ENCODE measurements around the gene ZNF438.
"Not testable (repeated sequence)": the region's sequence is repeated elsewhere in the genome, so short reads cannot be mapped to it uniquely, and the experiment has no call there.

Gene ZNF438, protein sequence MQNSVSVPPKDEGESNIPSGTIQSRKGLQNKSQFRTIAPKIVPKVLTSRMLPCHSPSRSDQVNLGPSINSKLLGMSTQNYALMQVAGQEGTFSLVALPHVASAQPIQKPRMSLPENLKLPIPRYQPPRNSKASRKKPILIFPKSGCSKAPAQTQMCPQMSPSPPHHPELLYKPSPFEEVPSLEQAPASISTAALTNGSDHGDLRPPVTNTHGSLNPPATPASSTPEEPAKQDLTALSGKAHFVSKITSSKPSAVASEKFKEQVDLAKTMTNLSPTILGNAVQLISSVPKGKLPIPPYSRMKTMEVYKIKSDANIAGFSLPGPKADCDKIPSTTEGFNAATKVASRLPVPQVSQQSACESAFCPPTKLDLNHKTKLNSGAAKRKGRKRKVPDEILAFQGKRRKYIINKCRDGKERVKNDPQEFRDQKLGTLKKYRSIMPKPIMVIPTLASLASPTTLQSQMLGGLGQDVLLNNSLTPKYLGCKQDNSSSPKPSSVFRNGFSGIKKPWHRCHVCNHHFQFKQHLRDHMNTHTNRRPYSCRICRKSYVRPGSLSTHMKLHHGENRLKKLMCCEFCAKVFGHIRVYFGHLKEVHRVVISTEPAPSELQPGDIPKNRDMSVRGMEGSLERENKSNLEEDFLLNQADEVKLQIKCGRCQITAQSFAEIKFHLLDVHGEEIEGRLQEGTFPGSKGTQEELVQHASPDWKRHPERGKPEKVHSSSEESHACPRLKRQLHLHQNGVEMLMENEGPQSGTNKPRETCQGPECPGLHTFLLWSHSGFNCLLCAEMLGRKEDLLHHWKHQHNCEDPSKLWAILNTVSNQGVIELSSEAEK

DNA sequence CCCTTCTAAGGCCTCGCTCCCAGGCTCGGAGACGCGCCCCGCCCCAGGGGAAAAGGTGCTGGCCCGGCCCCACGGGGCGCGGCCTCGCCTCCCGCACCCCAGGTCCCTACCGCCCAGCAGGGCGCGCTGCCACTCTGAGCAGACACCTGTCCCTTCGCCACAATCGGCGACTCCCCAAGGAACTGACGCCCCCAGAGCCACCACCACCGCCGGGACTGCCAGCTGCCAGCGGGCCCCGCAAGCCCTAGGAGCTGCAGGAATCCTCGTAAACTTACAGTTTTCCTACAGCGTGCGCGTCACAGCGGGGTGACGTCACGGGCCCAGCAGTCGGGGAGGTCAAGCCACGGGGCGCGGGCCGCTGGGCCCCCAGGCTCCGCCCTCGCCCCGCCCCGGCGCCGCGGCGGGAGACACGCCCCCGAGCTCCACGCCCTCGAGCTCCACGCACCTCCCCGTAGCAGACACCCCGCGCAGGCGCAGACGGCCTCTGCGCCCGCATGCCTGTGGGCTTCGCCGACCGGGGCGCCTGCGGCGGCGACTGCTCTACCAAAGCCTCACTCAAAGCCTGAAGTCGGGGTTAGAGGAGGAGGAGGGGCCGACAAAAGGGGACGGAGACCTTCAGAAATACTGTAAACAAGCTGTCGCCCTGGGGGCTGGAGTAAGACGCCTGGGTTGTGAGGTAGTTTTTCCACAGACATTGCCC is at the start of gene ZNF438:
TSS of gene ZNF438 (minus strand) at position 308 of the 700 bp plus-strand sequence. CDS start 154,831 bp downstream, outside the sequence.
- DNase-seq = peak; percentile 22

DNA sequence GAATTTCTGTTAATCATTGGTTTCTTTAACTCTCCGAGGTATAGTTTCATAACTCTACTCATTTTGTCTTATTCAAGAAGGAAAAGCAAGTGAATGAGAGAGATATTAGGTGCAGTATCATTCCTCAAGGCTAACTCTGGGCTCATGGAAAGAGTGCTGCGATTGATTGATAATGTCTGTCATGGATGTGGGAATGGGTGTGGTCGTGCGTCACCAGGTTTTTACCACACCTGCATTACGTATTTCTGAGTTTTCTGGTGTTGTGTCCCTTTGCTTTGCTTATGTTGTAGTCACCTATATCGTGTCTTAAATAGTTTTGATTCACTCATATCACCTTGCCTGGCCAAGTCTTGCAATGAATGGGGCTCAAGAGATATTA is 44.9 kb upstream of the ZNF438 start:
- no peak for DNase-seq

GRCh38 chr10:31075881-31076609 is 44.4 kb upstream of the ZNF438 start:
- DNase-seq = no peak

DNA sequence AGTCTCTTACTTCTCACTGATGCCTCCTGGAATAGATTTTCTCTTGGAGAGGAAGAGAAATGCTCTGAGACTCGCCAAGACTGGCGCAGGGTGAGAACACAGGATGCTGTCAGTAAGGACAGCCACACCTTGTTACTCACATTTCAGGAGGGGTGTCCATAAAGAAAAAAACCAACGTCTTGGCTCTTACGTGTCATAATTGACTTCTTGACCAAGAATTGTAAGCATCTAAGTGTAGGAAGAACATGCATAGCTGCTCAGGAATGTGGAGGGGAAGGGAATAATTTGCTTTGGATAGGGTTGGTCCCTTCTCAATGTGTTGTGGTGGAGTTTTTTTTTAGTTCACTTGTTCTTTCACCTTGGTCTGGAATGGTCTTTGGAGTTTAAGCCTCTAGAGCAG is 43.8 kb upstream of the ZNF438 start:
- no peak for DNase-seq

DNA sequence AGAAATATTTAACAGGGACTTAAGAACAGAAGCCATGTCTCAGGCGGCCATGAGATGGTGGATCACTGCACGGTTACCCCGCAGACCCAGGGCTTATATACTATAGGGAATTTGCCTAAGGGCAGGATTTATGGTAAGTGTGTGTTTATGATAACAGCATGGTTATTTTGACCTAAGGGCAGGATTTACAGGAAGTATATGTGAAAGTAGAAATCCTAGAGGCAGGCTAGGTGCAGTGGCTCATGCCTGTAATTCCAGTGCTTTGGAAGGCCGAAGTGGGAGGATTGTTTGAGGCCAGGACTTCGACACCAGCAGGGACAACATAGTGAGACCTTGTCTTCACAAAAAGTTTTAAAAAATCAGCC is 43.0 kb upstream of the ZNF438 start:
- DNase-seq = no peak

DNA sequence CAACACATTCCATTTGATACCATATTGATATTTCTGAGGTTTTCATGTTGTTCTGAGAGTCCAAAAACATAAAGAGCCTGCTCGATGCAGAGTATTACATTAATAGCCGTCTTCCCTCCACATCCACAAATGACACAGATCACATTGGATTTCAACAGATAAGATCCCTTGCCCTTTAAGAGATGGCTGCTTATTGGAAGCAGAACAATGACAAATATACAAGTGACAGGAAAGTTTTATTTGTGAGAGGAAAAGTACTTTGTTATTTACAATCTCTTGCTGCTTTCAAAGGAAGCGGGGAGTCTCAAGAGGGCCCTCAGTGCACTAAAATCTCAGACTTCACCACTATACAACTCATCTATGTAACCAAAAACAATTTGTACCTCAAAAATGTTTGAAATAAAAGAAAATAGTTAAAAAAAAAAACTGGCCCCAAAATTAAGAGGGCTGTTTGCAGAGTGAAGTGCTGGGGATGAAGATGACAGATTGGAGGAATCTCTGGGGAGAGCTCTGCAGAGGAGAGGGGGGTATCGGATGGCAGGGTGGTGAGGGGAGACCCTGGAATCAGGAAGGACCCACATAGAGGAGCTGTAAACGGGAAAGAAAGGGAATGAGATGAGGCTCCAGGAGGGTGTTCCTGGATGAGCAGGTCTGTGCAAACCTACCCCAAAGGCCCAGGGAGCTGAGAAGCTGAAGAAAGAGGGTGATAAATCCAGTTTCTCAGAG is 42.5 kb upstream of the ZNF438 start:
- DNase-seq = no peak

DNA sequence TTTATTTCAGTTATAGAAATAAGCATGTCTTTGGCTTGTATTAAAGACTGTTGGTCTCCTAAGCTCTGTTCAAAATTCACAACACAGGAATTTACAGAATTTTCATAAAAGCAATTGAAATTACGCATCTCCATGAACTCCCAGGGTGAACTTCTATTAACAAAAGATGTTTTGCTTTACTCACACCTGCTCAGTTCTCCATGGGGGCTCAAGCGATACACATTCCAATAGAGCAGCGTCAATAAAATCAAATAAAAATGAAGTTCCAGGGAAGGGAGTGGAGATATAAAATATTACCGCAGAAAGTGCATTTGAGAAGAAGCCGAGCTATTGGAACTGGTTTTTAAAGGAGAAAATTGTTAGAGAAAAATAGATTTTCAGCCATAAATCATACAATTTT is 41.5 kb upstream of the ZNF438 start:
- no peak for DNase-seq

DNA sequence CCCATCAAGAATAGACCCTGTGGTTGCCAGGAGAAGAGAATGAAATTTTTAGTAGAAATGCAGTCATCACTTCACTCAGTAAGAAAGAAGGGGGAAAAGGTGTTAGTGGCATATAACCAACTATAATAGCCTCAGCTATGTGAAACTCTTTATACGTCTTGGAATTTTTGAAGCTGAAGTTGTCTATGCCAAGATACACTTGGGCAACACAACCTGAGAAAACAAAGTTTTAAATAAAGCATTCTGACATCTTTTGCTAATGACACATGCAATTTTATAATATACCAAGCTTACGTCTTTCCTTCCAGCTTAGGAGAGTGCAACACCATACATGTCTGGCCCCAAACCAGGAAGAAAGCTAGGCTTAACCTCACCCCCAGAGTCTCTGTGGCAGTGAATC is 40.8 kb upstream of the ZNF438 start:
- no peak for DNase-seq

GRCh38 chr10:31071232-31072005 is 39.8 kb upstream of the ZNF438 start:
- DNase-seq = no peak

- DNase-seq = no peak
Observed at GRCh38 chr10:31070691-31071090, 39.0 kb upstream of the ZNF438 start.

DNA sequence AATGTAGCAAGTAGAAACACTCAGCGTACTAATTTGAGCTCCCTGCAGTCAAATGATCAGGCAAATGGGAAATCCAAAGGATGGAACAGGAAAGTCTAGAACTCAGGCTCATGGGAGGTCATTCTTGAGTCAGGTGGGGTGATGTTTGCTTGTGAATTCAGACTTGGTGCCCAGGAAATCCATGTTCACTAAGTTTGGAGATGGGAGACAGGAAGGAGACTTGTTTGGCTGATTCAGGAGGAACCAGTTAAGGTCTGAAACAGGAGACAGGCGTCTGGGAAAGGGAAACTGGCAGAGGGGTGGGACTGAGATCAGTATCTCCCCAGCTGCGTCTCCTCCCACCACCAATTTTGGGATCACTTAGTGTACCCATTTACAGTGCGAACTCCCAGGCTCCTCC is 38.4 kb upstream of the ZNF438 start:
- no peak for DNase-seq

DNA sequence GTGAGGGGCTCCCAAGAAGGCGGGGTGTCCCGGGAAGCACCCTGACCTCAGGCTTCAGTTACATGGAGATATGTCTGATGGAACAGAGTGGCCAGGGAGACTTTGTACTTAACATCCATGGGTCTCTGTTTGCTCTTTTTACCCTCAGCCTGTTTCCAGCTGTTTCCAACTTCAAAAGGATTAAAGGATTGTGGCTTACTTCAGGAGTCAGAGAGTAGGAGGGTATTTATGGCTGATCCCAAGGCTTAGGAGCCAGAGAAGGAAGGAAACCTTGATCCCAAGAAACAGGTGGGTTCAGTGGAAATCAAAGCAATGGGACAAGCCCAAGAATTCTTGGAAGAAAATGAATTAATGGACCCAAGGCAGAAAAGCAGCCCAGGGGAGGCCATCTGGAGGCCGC is 37.7 kb upstream of the ZNF438 start:
- DNase-seq = no peak

DNA sequence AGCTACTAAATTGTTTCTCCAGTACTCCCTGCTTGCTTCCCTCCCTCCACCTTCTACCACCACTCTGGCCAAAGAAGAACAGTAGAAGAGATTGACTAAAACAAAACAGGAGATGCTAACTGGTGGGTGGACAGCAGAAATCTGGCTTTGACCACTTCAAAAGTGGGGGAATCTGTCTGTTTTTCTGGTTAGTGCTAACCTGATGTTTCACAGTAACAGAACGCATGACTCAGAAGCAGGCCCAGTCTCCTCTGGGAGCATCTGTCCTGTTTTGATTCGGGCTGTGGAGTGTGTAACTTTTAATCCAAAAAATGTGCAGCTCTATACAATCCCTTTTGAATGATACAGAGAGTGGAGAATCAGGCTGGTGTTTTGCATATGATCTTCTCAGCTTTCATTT is 32.7 kb upstream of the ZNF438 start:
- DNase-seq = no peak

- DNase-seq = no peak
Observed at GRCh38 chr10:31063841-31064240, 32.2 kb upstream of the ZNF438 start.

GRCh38 chr10:31062856-31063255 is 31.2 kb upstream of the ZNF438 start:
- no peak for DNase-seq

- no peak for DNase-seq
Observed at GRCh38 chr10:31061941-31062340, 30.3 kb upstream of the ZNF438 start.

DNA sequence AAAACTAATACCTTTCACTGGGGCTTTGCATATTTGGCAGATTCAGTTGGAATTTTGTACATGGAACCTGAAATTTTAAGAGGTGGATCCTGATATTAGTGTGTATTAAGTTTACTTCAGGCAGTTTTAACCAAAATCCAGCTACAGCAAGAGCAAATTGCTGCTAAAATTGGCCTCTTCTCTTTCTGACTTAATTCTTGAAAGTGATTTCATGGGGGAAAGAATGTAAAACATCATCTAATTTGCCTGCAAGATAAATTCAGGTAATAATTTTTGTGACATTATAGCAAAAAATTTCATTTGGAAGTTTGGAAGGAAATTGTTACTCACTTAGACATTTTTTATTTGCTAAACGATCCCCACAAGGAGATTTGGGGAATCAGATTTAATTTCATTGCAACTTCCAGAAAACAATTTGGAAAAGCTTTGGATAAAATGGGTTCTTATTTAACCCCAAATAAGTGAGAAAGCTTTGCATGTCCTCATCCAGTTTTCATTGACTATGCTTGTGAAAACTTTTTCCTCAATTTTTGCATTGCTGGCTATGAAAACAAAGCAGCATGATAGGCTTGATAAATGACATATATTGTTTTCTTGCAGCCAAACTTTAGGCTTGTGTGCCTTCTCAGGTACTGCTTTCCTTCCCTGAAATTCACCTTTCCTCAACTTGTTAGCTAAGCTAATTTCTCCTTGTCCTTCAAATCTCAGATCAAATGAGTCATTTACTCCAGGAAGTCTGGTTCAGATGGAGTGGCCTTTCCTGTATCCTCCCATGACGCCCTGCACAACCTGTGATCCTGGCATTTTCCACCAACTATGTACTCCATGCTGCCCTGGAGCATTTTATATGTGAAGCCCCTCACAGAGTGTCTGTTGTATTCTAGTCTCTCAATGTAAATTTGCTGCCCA is 27.4 kb upstream of the ZNF438 start:
- DNase-seq = no peak

DNA sequence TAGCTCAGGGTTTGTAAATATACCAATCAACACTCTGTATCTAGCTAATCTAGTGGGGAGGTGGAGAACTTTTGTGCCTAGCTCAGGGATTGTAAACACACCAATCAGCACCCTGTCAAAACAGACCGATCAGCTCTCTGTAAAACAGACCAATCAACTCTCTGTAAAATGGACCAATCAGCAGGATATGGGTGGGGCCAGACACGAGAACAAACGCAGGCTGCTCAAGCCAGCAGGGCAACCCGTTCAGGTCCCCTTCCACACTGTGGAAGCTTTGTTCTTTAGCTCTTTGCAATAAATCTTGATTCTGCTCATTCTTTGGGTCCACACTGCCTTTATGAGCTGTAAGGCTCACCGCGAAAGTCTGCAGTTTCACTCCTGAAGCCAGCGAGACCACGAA is 25.0 kb upstream of the ZNF438 start:
- DNase-seq = not testable (repeated sequence)

- no peak for DNase-seq
Observed at GRCh38 chr10:31055573-31056251, 24.0 kb upstream of the ZNF438 start.

DNA sequence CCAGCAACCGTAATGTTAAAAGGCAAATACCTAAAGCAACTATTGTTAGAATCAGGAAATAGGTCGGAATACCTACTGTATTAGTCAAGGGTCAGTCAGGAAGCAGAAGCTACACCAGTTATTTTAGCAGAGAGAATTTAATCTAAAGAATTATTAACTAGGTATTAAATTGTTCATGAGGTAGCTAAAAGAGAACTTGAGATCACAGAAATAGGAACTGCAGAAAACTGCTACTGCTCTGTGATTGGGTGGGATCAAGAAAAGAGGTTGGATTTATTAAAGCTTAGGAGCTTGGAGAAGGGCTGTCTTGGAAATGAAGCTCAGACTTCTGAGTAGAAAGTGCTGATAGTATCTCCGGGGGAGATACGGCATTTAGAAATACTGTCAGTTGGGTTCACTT is 20.0 kb upstream of the ZNF438 start:
- DNase-seq = no peak
